ENCODE data around the gene NRAS.

DNA sequence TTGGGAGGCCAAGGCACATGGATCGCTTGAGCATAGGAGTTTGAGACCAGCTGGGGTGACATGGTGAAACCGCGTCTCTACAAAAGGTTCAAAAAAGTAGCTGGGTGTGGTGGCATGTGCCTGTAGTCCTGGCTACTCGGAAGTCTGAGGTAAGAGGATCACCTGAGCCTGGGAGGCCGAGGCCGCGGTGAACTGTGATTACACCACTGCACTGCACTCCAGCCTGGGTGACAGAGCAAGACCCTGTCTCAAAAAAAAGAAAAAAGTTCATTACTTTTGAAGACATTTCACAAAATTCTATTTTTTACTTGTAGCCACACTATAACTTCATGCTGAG is 44.7 kb downstream of the NRAS start:
- TF ChIP-seq, protein P1, sequence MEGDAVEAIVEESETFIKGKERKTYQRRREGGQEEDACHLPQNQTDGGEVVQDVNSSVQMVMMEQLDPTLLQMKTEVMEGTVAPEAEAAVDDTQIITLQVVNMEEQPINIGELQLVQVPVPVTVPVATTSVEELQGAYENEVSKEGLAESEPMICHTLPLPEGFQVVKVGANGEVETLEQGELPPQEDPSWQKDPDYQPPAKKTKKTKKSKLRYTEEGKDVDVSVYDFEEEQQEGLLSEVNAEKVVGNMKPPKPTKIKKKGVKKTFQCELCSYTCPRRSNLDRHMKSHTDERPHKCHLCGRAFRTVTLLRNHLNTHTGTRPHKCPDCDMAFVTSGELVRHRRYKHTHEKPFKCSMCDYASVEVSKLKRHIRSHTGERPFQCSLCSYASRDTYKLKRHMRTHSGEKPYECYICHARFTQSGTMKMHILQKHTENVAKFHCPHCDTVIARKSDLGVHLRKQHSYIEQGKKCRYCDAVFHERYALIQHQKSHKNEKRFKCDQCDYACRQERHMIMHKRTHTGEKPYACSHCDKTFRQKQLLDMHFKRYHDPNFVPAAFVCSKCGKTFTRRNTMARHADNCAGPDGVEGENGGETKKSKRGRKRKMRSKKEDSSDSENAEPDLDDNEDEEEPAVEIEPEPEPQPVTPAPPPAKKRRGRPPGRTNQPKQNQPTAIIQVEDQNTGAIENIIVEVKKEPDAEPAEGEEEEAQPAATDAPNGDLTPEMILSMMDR (tag by site-specific recombination; IDR thresholded peaks at IDR 0.05) = no peak
- TF ChIP-seq WT1 (tag by site-specific recombination; IDR thresholded peaks at IDR 0.05) = no peak
- no peak for TF ChIP-seq PRDM1 (tag by site-specific recombination; IDR thresholded peaks at IDR 0.05)
- no peak for TF ChIP-seq KLF16 (tag by site-specific recombination; IDR thresholded peaks at IDR 0.05)
- TF ChIP-seq BCL11A (tag by site-specific recombination; IDR thresholded peaks at IDR 0.05; ENCODE audit: low read depth) = no peak
- TF ChIP-seq FEZF1 (tag by site-specific recombination; IDR thresholded peaks at IDR 0.05) = no peak
- TF ChIP-seq TCF7L2 (IDR thresholded peaks at IDR 0.05; ENCODE audit: borderline replicate concordance, low read depth, low read length) = no peak
- no peak for TF ChIP-seq ZNF266 (tag by site-specific recombination; IDR thresholded peaks at IDR 0.05; ENCODE audit: low read depth)
